C4-2B (cell line): Measurements from ENCODE around the gene LEMD1.

Experiments used
- H3K27ac ChIP-seq: fragments of 450-650 bp; 2 replicates; pipeline ENCODE4 v1.5.1; 2017
- CTCF ChIP-seq: fragments of 450-650 bp; conservative IDR thresholded peaks from 2 replicates; pipeline ENCODE4 v1.5.1; 2017; ENCODE audit warnings: mild to moderate bottlenecking
- ZFX ChIP-seq: fragments of 450-650 bp; IDR thresholded peaks from 2 replicates; pipeline ENCODE4 v1.6.1; 2017

The LEMD1 gene

GRCh38 chr1:205381305-205381704, 40.6 kb downstream of the LEMD1 start:
- no peak for TF ChIP-seq CTCF
- TF ChIP-seq ZFX: no peak
- H3K27ac ChIP-seq: no peak overlapping the region

GRCh38 chr1:205380882-205381281, 41.0 kb downstream of the LEMD1 start:
- H3K27ac ChIP-seq: no peak overlapping the region
- TF ChIP-seq ZFX (no peak), CTCF (no peak)

GRCh38 chr1:205379056-205379455, 42.8 kb downstream of the LEMD1 start:
- H3K27ac ChIP-seq: no peak overlapping the region
- TF ChIP-seq ZFX: no peak
- TF ChIP-seq CTCF: no peak

GRCh38 chr1:205377355-205377754, 44.5 kb downstream of the LEMD1 start:
- H3K27ac ChIP-seq: no peak overlapping the region
- TF ChIP-seq CTCF: no peak
- no peak for TF ChIP-seq ZFX

GRCh38 chr1:205376739-205377138, 45.1 kb downstream of the LEMD1 start:
- TF ChIP-seq CTCF (no peak), ZFX (no peak)
- no peak overlapping the region for H3K27ac ChIP-seq

- TF ChIP-seq CTCF: no peak
- TF ChIP-seq ZFX: no peak
- no peak overlapping the region for H3K27ac ChIP-seq
Observed at GRCh38 chr1:205375835-205376545, 45.9 kb downstream of the LEMD1 start.

GRCh38 chr1:205374210-205375078, 47.4 kb downstream of the LEMD1 start:
- TF ChIP-seq CTCF (no peak), ZFX (no peak)
- peak overlapping the region; percentile 37; the same call in 1 of the 2 replicates for H3K27ac ChIP-seq
